KMS-11 (cell line): ENCODE data around the gene BCL2L2.

ENCODE experiments used
- H2AFZ ChIP-seq: fragments of 200-600 bp; sonication (generic); 2 replicates; pipeline ENCODE4 v1.6.1; 2016; ENCODE audit warnings: antibody characterized with exemption, mixed run types, low read depth
- H3K27ac ChIP-seq: fragments of 200-600 bp; sonication (generic); 2 replicates; pipeline ENCODE4 v1.6.1; 2016; ENCODE audit warnings: mild to moderate bottlenecking, mixed run types
- H3K27me3 ChIP-seq: fragments of 200-600 bp; sonication (generic); 2 replicates; pipeline ENCODE4 v1.6.1; 2017; ENCODE audit warnings: mild to moderate bottlenecking, low read depth, mixed run types, moderate library complexity; ENCODE audit not compliant: insufficient read depth
- H3K36me3 ChIP-seq: fragments of 200-600 bp; sonication (generic); 2 replicates; pipeline ENCODE4 v1.6.1; 2017; ENCODE audit warnings: mild to moderate bottlenecking, mixed run types; ENCODE audit not compliant: insufficient read depth
- H3K4me1 ChIP-seq: fragments of 200-600 bp; sonication (generic); 2 replicates; pipeline ENCODE4 v1.6.1; 2016; ENCODE audit warnings: mild to moderate bottlenecking, low read depth, mixed run types; ENCODE audit not compliant: poor library complexity, severe bottlenecking
- H3K4me2 ChIP-seq: fragments of 200-600 bp; sonication (generic); 2 replicates; pipeline ENCODE4 v1.7.0; 2016; ENCODE audit warnings: mild to moderate bottlenecking, mixed run types
- H3K4me3 ChIP-seq: fragments of 200-600 bp; sonication (generic); IDR thresholded peaks from 2 replicates; pipeline ENCODE4 v1.6.1; 2017; ENCODE audit warnings: low read depth, low read length, mixed read lengths; ENCODE audit not compliant: insufficient read depth
- H3K79me2 ChIP-seq: fragments of 200-600 bp; sonication (generic); 2 replicates; pipeline ENCODE4 v1.6.1; 2016; ENCODE audit warnings: low read depth, mixed run types; ENCODE audit not compliant: insufficient read depth
- H3K9ac ChIP-seq: fragments of 200-600 bp; sonication (generic); 2 replicates; pipeline ENCODE4 v1.6.1; 2016; ENCODE audit warnings: mild to moderate bottlenecking, mixed run types
- H4K20me1 ChIP-seq: fragments of 200-600 bp; sonication (generic); 2 replicates; pipeline ENCODE4 v1.6.1; 2016; ENCODE audit warnings: mild to moderate bottlenecking, mixed run types; ENCODE audit not compliant: insufficient read depth
- CTCF ChIP-seq: fragments of 200-600 bp; sonication (generic); conservative IDR thresholded peaks from 2 replicates; pipeline ENCODE4 v1.6.1; 2017; ENCODE audit warnings: low read depth, mild to moderate bottlenecking, antibody characterized with exemption, low read length, moderate library complexity, mixed read lengths

Gene BCL2L2

DNA sequence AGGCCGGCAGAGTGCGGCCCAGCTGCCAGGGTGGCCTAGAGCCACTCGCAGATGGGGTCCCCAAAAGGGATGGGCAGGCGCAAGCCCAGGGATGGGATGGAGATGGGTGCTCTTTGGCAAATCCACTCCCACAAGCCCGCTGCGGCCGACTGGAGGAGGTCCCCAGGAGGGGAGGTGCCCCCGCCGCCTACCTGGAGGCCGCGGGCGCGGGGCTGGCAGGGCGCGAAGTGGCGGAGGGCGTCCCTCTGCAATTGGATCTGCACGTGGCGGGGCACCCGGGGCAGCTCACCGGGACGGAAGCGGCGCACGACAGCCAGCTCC lies 4.7 kb upstream of the BCL2L2 start:
- TF ChIP-seq CTCF = no peak
- no peaks in the 10 kb centered on the region for H3K27me3 ChIP-seq
- H3K79me2 ChIP-seq = 0 out of 2 replicates have a peak, but pooled peaks cover 5% of the 10 kb centered on the region
- H3K4me1 ChIP-seq = peaks cover 15% of the 10 kb centered on the region
- H3K36me3 ChIP-seq = no peaks in the 10 kb centered on the region
- peak overlapping the region; percentile 81 for H3K4me2 ChIP-seq
- no peak overlapping the region for H3K4me3 ChIP-seq
- H4K20me1 ChIP-seq = no peaks in the 10 kb centered on the region
- H3K9ac ChIP-seq = peak overlapping the region; percentile 78
- H3K27ac ChIP-seq = peak overlapping the region; percentile 76
- H2AFZ ChIP-seq = peak overlapping the region; percentile 69

GRCh38 chr14:23302290-23303225 lies 4.1 kb upstream of the BCL2L2 start, which contains the start of gene PPP1R3E:
Gene PPP1R3E (minus strand): TSS chr14:23302859. CDS start chr14:23302576, 283 bp downstream.
- H3K9ac ChIP-seq = peak within 1 kb of the TSS; percentile 78
- H3K27me3 ChIP-seq = no peaks in the 10 kb centered on the region
- H3K4me3 ChIP-seq = no peak within 1 kb of the TSS
- H2AFZ ChIP-seq = peak within 1 kb of the TSS; percentile 69
- H3K4me2 ChIP-seq = peak within 1 kb of the TSS; percentile 81
- 0 out of 2 replicates have a peak, but pooled peaks cover 5% of the 10 kb centered on the region for H3K79me2 ChIP-seq
- no peaks in the 10 kb centered on the region for H3K36me3 ChIP-seq
- peak within 1 kb of the TSS; percentile 76 for H3K27ac ChIP-seq
- no peaks in the 10 kb centered on the region for H4K20me1 ChIP-seq
- peaks cover 15% of the 10 kb centered on the region for H3K4me1 ChIP-seq
- no peak for TF ChIP-seq CTCF

- no peak overlapping the region; the same call in 1 of the 2 replicates for H2AFZ ChIP-seq
Measured at GRCh38 chr14:23307146-23307530, 505 bp downstream of the BCL2L2 start.

More at GRCh38 chr14:23307146-23307530, 505 bp downstream of the BCL2L2 start:
- no peaks in the 10 kb centered on the region for H3K4me1 ChIP-seq
- H3K36me3 ChIP-seq = no peaks in the 10 kb centered on the region
- no peak overlapping the region for H3K27ac ChIP-seq
- no peaks in the 10 kb centered on the region for H3K27me3 ChIP-seq
- no peak overlapping the region for H3K4me3 ChIP-seq
- no peak overlapping the region for H3K9ac ChIP-seq
- 0 out of 2 replicates have a peak overlapping the region, but pooled peaks have one; percentile 25 for H3K4me2 ChIP-seq
- H4K20me1 ChIP-seq = no peaks in the 10 kb centered on the region
- H3K79me2 ChIP-seq = no peaks in the 10 kb centered on the region
- TF ChIP-seq CTCF = no peak
